ENCODE data around the gene CDH18. TPM values are rescaled to one million over a fixed set of nuclear protein-coding genes. Genes with fewer than 3 reads are reported as not detected.

Gene CDH18
- total RNA-seq, 1 donor from 2014 or later, result 0.49 TPM

GRCh38 chr5:19910136-19910535 lies 77.9 kb downstream of the CDH18 start:
- no peak for DNase-seq

GRCh38 chr5:19904766-19905165 lies 83.2 kb downstream of the CDH18 start:
- Mint-ChIP-seq H3K4me3 (ENCODE audit: unreplicated experiment) (no peak overlapping the region), H3K36me3 (ENCODE audit: unreplicated experiment) (no peaks in the 10 kb centered on the region), H3K4me1 (ENCODE audit: low read depth, unreplicated experiment) (peaks cover 3% of the 10 kb centered on the region), H3K27ac (ENCODE audit: unreplicated experiment) (no peak overlapping the region), H3K9me3 (ENCODE audit: unreplicated experiment) (no peaks in the 10 kb centered on the region), H3K27me3 (ENCODE audit: unreplicated experiment) (no peaks in the 10 kb centered on the region)
- TF ChIP-seq CTCF (IDR thresholded peaks at IDR 0.05; ENCODE audit: partially characterized antibody, unreplicated experiment), result no peak
- DNase-seq, result no peak

More at GRCh38 chr5:19910136-19910535, 77.9 kb downstream of the CDH18 start:
- Mint-ChIP-seq H3K27me3 (ENCODE audit: unreplicated experiment) (no peaks in the 10 kb centered on the region), H3K9me3 (ENCODE audit: unreplicated experiment) (no peaks in the 10 kb centered on the region), H3K36me3 (ENCODE audit: unreplicated experiment) (no peaks in the 10 kb centered on the region), H3K4me1 (ENCODE audit: low read depth, unreplicated experiment) (no peaks in the 10 kb centered on the region), H3K4me3 (ENCODE audit: unreplicated experiment) (no peak overlapping the region), H3K27ac (ENCODE audit: unreplicated experiment) (no peak overlapping the region)
- no peak for TF ChIP-seq CTCF (IDR thresholded peaks at IDR 0.05; ENCODE audit: partially characterized antibody, unreplicated experiment)

- Mint-ChIP-seq H3K4me1 (ENCODE audit: low read depth, unreplicated experiment) (peaks cover 3% of the 10 kb centered on the region), H3K9me3 (ENCODE audit: unreplicated experiment) (no peaks in the 10 kb centered on the region), H3K27me3 (ENCODE audit: unreplicated experiment) (no peaks in the 10 kb centered on the region), H3K4me3 (ENCODE audit: unreplicated experiment) (no peak overlapping the region), H3K36me3 (ENCODE audit: unreplicated experiment) (no peaks in the 10 kb centered on the region), H3K27ac (ENCODE audit: unreplicated experiment) (no peak overlapping the region)
- DNase-seq, result no peak
- no peak for TF ChIP-seq CTCF (IDR thresholded peaks at IDR 0.05; ENCODE audit: partially characterized antibody, unreplicated experiment)
Observed at GRCh38 chr5:19903611-19904010, 84.4 kb downstream of the CDH18 start.

GRCh38 chr5:19902316-19902934 lies 85.6 kb downstream of the CDH18 start:
- H3K4me3 Mint-ChIP-seq (ENCODE audit: unreplicated experiment), result no peak overlapping the region
- H3K36me3 Mint-ChIP-seq (ENCODE audit: unreplicated experiment), result no peaks in the 10 kb centered on the region
- H3K9me3 Mint-ChIP-seq (ENCODE audit: unreplicated experiment), result no peaks in the 10 kb centered on the region
- no peak for DNase-seq
- TF ChIP-seq CTCF (IDR thresholded peaks at IDR 0.05; ENCODE audit: partially characterized antibody, unreplicated experiment), result no peak
- H3K27ac Mint-ChIP-seq (ENCODE audit: unreplicated experiment), result no peak overlapping the region
- no peaks in the 10 kb centered on the region for H3K27me3 Mint-ChIP-seq (ENCODE audit: unreplicated experiment)
- H3K4me1 Mint-ChIP-seq (ENCODE audit: low read depth, unreplicated experiment), result peaks cover 3% of the 10 kb centered on the region

GRCh38 chr5:19900269-19900668 lies 87.7 kb downstream of the CDH18 start:
- DNase-seq, result no peak
- no peak for TF ChIP-seq CTCF (IDR thresholded peaks at IDR 0.05; ENCODE audit: partially characterized antibody, unreplicated experiment)
- Mint-ChIP-seq H3K27me3 (ENCODE audit: unreplicated experiment) (no peaks in the 10 kb centered on the region), H3K4me1 (ENCODE audit: low read depth, unreplicated experiment) (peaks cover 3% of the 10 kb centered on the region), H3K27ac (ENCODE audit: unreplicated experiment) (no peak overlapping the region), H3K4me3 (ENCODE audit: unreplicated experiment) (no peak overlapping the region), H3K9me3 (ENCODE audit: unreplicated experiment) (no peaks in the 10 kb centered on the region), H3K36me3 (ENCODE audit: unreplicated experiment) (no peaks in the 10 kb centered on the region)
